GM12891 (cell line): Measurements from ENCODE around the gene KIAA0040.

ENCODE experiments used
- POLR2A ChIP-seq: IDR thresholded peaks from 2 replicates; pipeline ENCODE4 v1.6.1; 2011; ENCODE audit warnings: low read depth, low read length, control low read depth
- POLR2AphosphoS5 ChIP-seq: IDR thresholded peaks from 2 replicates; pipeline ENCODE4 v1.6.1; 2011; ENCODE audit warnings: low read depth, low read length, control low read depth
- SPI1 ChIP-seq: IDR thresholded peaks from 2 replicates; pipeline ENCODE4 v1.6.1; 2011; ENCODE audit warnings: low read depth, low read length, control low read depth
- TAF1 ChIP-seq: IDR thresholded peaks from 2 replicates; pipeline ENCODE4 v1.6.1; 2011; ENCODE audit warnings: low read depth, low read length, control low read depth

DNA sequence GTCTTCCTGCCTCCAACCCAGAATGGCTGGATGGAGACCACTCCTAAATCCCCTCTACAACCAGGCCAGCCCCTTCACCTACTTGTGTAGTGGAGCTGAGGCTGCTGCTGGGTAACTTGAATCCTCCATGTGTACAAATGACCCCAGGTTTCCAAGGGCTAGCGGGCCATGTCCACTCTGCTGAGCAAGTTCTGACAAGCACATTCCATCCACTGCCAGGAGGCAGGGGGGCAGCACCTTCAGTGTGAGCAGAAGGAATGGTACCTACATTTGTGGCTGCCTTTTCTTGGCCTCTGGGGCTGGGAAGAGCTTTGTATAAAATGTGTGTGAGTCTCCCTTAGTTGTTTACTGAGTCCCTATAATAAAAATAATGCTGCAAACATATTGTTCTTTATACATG lies 14.5 kb downstream of the KIAA0040 start:
- TF ChIP-seq POLR2A (no peak), TAF1 (no peak), POLR2AphosphoS5 (no peak), SPI1 (no peak)
